ENCODE data around the gene IL1RAPL2.

Gene IL1RAPL2

DNA sequence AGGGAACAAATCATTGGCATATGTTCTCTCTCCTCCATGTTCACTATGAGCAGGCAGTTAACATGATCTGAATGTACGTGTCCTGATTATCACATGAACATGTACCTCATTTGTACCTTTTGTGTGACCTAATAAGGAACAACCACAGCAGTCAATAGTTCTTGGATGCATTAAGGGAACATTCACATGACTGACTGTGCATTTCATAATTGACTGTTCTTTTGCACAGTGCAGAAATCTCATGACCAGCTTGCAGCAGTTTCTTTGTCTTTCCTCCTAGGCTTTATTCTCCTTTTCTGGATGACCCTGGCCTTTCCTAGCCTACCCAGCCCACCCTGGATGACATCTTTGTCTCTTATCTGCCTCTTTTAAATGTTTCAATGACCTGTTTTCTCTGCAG is 711.1 kb downstream of the IL1RAPL2 start:
- no peak for DNase-seq

DNA sequence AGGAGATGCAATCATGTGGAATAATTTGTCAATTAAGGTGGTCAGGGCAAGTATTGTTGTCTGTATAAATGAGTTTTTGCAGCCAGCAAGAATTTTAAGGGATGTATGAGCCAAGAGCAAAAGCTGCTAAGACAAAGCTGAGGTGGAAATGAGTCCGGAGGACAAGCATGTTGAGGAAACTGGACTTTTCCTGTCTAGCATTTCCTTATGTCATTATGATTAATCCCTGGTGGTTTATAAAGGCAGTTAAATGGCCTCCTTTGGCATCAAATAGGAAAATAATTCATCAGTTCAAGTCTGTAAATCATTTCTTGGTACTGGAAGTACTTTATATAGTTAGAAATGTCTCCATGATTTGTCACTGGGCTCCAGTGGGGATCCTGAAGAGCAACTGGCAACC is 716.1 kb downstream of the IL1RAPL2 start:
- no peak for DNase-seq

DNA sequence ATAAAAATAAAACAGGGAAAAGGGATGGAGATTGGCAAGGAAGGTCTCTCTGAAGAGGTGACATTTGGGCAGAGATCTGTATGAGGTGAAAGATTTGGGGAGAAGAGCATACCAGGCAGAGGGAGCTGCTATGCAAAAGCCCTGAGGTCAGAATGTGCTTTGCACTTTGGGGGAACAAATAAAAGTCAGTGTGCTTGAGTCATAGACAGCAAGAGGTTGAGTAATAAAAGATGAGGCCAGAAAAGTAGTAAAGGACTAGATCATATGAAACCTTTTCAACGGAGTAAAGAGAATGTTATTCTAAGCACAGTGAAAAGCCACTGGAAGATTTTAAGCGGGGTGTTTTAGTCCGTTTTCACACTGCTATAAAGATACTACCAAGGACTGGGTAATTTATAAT is 731.0 kb downstream of the IL1RAPL2 start:
- no peak for DNase-seq

DNA sequence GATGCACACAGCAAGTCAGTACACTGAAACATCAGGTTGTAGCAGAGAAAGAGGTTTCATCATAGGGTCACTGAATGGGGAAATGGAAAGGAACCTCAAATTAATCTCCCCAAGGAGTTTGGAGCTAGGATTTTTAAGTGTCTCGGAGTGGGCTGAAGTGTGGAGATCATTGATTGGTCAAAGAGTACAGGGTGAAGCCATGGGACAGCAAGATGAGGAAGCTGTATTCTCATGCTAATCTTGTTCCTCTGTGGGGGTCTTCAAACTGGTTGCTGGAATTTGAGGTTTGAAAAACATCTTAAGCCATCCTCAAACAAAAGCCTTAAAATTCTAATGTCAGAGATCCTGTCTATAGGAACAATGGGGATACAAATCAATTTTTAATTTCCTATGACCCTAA is 733.3 kb downstream of the IL1RAPL2 start:
- DNase-seq = no peak

DNA sequence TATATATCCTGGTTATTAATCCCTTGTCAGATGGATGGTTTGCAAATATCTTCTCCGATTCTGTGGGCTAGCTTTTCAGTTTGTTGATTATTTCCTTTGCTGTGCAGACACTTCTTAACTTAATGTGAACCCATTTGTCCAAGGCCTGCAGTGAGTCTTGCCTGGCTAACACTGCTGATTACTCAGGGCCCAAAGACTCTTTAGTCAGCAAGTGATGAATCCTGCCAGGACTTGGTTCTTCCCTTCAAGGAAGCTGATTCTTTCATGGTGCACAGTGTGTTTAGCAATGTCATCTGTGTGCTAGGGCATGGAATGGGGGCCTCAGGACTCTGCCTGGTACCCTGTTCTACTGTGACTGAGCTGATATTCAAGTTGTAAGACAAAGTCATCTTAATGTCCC is 736.2 kb downstream of the IL1RAPL2 start:
- no peak for DNase-seq

DNA sequence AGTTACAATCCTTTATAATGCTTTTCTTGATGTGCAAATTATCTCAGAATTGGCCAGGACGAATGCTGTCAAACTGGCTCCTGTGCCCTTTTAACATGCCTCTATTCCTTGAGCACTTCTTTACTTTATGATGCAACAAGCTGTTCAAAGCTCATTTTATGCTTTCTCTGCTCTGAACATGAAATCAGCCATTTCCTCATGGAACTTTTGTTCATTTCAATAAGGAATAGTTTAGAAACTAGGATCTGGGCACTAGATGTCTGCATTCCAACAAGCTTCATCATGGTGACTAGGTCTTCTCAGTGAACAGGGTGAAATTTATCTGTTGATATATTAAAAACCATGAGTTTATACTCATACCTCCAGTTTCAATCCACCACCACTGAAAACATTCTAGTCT is 741.8 kb downstream of the IL1RAPL2 start:
- DNase-seq = no peak

DNA sequence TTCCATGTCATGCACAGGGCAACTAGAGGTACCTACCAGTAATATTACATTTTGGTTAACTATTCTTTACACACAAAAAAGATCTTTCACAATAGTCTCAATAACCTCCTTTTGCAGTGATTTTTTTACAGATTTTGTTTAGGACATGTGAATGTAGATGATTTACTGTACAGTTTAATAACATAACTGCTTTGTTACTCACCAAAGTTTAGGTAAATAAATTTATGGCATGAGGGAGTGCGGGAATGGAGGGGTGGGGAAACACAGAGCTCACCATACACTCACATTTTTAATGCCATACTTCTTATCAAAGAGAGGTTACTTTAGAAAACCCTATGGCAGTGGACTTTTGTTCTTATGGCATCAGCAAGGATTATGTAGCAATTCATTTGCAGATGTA is 747.6 kb downstream of the IL1RAPL2 start:
- no peak for DNase-seq

DNA sequence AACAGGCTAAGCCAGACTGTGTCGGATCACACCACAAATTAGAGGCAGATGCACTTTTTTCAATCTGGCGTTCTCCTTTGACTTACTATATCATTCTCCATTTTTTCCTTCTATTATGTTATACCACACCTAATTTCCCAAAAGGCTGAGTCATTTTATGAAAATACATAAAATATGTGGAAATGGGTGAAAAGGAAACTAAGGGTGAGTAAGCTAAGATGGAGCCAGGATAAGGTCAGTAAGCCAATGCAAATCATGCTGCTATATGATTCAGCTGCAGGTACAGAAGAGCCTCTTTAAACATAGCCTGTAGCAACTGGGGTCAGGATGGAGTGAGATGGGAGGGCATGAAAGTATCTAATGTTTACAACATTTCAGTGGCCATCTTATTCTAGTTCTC is 748.5 kb downstream of the IL1RAPL2 start:
- DNase-seq = no peak

DNA sequence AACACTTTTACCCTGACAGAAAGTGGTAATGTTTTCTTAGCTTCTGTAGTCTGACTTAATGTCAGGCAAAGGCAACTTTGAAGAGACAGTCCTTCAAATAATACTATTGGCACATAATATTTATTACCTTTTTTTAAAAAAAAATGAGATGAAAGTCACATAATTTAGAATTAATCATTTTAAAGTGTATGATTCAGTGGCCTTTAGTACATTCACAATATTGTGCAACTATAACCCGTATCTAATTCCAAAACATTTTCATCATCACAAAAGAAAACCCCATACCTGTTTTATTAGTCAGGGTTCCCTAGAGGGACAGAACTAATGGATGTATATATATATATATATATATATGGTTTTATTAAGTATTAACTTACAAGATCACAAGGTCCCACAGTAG is 749.2 kb downstream of the IL1RAPL2 start:
- DNase-seq = no peak

DNA sequence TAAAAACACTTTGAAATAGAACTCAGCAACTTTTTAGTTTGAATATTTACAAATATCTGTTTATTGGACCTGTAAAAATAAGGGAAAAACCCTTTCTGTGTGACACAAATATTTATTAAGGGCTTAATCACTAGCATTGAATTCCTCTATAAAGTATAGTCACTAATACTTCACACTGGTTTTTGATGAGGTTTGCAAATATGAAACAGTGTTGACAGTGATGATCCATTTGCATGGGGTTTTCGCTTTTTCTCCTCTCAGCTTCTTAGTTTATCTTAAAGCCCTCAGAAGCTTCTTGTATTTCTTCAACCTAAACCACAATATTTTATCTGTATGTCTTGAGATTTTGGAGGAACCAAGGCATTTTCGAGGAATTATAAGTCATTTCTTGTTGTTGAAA is 751.1 kb downstream of the IL1RAPL2 start:
- no peak for DNase-seq

DNA sequence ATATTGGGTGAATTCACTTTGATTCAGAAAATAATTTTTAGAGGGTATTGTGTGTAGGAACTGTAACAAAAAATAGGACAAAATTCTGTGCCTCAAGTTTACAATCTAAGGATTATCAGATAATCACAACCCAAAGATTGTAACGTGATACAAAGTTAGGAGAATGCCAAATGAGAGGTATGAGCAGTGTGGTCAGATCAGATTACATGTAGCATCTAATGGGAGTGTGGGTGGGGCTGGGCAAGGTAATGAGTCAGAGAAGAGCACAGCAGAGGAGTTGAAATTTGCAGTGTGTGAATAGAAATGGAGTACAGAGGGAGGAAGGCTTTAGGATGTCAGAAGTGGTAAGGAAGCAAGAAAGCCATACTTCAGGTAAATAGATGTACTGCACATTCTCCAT is 757.9 kb downstream of the IL1RAPL2 start:
- DNase-seq = no peak

DNA sequence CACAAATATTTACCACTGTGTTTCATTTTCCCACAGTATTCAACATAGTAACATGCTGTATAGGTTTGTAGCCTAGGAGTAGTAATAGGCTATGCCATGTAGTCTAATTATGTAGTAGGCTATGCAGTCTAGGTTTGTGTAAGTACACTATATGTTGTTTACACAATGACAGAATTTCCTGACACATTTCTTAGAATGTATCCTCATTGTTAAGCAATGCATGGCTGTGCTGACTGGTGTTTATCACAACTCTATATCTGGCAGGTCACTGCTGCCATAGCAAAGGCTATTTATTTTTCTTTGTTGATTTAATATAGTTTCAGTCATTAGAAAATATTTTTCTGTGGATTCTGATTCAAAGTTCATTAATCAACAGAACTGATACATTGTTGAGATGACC is 762.8 kb downstream of the IL1RAPL2 start:
- DNase-seq = no peak

DNA sequence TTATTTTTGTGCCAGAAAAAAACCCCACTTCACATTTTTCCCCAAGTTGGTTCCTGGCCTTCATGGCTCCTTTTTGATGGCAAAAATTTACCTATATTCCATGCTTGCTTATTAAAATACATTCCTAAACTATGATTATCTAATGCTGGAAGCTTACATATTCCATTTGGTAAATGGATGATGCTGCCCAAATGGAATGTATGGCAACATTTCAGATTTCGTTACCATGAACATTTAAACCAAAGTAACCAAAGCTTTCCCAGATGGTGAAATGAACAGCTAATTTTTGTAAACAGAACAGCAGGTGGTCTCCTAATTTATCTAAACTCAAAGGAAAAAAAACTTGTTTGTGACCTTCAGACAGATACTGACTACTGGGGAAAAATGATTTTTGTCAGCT is 765.2 kb downstream of the IL1RAPL2 start:
- DNase-seq = no peak

DNA sequence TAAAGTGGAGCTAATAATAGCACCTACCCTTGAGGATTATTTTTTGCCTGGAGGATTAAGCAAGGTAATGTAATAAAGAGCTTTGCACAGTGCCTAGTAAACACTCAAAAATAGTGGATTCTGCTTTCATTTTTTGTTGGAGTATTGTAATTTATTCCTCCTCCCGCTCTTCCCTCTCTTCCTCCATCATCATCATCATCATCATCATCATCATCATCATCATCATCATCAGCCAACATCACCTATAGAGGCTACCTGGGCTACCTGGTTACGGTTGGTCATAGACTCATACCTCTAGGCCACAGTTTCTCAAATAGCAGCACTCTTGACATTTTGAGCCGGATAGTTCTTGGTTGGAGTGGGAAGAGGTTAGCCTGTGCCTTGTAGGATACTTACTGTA is 781.4 kb downstream of the IL1RAPL2 start:
- DNase-seq = no peak

DNA sequence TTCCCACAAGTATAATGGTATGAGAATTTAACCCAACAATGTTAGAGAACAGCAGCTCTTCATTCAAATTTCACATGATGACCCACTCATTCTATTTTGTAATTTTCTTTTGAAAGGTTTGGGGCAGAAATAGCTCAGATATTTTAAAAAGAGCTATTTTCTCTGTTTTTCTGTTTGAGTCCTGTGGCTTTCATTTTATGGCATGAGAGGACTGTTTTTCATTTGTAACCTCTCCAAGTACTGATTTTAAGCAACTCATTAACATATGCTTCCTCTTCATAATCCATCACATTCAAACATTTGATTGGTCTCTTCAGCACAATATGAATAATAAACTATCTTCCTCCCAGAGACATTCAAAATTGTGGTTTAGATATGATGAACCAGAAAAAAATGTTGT is 783.5 kb downstream of the IL1RAPL2 start:
- no peak for DNase-seq

DNA sequence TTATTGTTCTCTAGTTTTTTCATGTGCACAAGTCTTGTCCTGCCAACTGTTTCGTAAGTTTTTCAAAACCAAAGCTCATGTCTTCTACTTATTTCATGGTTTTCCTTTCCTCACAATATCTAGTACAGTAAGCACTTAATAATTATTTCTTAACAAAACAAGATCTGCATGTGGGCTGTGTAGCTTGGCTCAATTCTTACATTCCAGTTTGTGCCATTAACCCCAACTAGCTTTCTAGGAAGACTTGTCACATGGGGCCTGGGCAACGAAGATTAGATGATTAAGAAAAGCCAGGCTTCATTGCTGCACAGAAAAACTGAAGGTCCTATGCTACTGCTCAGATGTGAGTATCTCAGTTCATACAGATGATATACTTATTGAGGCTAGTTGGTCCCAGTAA is 809.8 kb downstream of the IL1RAPL2 start:
- DNase-seq = no peak

DNA sequence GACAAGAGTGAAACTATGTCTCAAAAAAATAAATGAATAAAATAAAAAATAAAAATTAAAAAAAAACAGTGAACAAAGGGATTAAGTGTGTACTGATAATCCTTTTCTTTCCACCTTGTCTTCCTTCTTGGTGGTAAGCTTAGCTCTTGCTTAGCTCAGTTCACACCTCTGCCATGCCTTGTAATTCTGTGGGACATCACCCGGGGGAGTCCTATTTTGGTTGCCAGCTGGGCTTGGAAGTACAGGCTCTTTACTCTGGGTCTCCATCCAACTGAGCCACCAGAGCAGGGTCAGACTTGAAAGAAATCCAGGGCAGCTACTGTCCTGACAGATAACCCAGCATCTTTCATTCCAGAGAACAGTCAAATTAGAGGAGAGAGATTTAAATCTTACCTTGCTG is 858.7 kb downstream of the IL1RAPL2 start:
- DNase-seq = no peak

DNA sequence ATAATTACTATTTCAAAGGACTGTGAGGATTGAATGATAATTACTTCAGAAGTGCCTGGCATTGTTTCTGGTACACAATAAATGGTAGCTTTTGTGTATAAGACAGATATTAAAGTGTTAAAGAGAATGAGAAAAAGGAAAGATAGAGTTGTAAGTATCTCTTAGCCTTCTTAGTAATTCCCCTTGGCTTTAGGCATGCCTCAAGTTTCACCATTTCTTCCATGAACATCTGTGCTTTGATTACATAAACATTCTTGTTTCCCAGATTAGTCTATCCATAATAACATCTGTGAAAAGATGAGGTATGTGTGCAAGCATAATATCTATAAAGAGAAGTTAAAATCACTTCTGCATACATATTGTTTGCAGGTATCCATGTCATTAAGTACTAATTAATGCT is 885.4 kb downstream of the IL1RAPL2 start:
- DNase-seq = no peak

DNA sequence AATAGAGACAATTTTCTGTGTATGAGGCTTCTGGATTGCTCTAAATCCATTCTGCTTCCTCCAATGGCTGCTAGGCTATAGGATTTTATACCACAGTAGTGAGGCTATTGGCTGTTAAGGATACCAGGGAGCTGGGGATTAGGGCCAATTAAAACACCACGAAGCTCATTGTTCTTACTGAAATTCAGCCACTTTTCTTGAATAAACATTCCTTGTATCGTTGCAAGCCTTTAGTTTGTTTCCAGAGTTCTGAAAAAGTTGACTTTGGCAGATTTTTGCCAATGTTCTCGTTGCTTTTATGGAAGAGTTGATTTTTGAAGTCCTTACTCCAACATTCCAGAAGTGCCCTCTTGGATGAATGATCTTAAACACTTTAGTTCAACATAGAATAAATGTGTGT is 892.8 kb downstream of the IL1RAPL2 start:
- DNase-seq = no peak

DNA sequence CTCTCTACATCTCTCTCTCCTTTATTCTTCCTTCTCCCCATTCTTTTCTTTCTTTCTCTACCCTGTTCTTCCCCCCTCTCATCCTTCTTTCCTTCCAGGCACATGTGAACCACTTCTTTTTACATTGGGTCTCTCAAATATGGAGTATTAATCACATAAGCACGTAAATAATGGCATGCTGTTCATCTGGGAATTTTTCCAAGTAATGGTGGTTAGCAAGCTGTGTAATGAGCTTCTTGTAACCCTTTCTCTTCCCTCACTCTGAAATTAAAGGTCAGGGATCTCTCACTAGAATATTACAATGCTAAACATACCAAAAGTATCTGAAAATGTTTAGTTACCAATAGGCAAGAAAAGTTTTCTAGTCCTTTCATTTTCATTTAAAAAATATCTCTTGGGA is 894.4 kb downstream of the IL1RAPL2 start:
- DNase-seq = no peak

DNA sequence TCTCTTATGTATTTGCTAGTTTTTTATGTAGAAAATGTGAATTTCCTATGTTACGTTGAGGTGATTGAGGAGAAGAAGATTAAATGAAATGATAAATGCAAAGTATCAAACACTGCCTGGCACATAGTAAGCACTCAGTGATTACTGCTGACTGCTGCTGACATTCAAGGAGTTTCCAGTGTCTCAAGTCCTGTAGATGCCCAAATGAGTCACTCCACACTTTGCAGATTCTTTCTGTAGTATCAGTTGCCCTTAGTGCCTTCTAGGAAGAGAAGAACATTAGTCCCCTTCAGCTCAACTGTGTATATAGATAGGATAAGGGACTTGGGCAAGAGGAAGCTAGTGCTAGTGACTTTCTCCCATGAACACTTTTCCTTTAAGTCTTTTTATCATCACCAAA is 895.0 kb downstream of the IL1RAPL2 start:
- DNase-seq = no peak

DNA sequence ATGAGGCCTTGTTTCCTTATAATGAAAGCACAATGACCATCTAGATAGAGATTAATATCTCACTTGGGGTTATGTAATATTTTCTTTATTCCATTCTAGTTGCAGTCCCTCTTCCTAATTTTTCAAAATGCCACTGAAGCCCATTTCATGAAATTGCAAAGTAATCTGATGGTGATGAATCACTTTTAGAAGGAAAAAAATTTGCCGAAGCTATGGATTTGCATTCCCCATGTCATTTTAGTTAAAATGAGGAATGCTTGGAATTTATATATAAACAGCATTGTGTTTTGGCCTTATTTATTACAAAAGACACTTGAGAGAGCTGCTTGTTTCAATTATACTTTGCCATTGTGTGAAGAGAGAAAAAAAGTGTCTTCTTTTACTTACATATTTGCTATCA is 896.2 kb downstream of the IL1RAPL2 start:
- DNase-seq = no peak

DNA sequence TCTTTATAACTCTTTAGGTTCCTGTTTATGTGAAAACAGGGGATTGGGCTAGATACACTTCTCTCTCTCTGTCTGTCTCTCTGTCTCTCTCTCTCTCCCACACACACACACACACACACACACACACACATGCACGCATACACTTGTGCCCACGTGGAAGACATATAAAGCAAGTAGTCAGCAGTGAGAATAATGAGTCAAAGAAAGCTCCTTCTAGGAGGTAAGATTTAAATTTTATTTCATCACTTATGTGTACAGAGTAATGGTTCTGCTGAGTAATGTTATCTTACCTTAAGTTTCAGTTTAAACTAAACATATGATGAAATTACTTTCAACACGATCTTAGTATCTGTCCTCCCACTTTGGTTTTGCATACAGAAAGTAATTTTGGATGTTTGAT is 897.5 kb downstream of the IL1RAPL2 start:
- no peak for DNase-seq

DNA sequence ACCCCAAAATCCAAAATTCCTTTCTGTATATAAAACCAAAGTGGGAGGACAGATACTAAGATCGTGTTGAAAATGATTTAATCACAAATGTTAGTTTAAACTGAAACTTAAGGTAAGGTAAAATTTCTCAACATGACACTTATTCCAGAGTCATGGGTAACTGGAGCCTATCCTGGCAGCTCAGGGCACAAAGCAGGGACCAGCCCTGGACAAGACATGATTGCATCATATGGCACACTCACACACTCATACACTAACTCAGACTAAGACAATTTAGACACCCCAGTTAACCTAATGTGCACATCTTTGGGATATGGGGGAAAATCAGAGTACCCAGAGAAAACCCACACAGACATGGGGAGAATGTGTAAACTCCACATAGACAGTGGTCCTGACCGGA is 898.6 kb downstream of the IL1RAPL2 start:
- no peak for DNase-seq

DNA sequence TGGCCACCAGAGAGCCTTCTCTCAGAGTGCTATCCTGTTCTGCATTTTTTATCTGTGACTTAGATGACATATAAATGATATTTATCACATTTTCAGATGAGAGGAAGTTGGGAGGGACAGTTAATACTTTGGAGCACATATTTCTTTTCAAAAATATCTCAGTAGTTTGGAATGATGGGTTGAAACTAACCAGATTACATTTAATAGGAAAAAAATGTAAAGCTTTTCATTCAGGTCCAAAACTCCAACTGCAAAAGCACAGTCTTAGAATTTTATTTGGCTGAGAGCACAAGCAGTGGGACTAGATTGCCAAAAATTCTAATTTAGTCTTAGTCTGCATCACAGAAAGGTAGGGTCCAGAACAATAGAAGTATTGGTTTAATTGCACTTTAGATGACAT is 902.7 kb downstream of the IL1RAPL2 start:
- no peak for DNase-seq

DNA sequence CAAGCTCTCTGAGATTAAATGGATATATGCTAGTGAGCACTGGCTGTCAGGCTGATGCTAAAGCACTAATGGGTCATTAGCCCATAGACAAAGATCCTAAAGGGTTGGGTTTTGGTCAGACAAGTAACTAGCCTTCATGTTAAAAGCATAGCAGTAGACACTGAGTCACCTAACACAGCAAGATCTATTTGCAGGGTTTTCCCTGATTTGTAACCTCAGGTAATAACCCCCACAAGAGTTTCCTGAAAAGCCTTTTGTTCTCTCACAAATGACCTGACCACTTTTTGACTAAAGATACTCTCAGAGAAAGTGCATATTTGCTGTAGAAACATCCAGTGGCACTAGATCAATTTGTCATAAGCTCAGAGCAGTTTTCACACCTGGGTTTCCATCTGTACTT is 905.6 kb downstream of the IL1RAPL2 start:
- DNase-seq = no peak
